H1 (cell line): ENCODE results near the gene RICTOR. TPM values are rescaled to one million over a fixed set of nuclear protein-coding genes. Genes with fewer than 3 reads are reported as not detected.

Source experiments
- CTCF ChIA-PET: fragments of 300-600 bp; sonication (Branson Sonifier 250); formaldehyde crosslinking; loops from one replicate; lab custom pipeline; 2021; ENCODE audit not compliant: partially characterized antibody; lab: Charles Lee
- POLR2A ChIA-PET: fragments of 300-600 bp; sonication (Branson Sonifier 250); formaldehyde crosslinking; loops from one replicate; lab custom pipeline; 2021; ENCODE audit warnings: inconsistent platforms; ENCODE audit not compliant: partially characterized antibody; lab: Charles Lee
- DNase-seq, 2 experiments: peaks; one replicate each; pipeline versions ENCODE4 v3.0.0 to v3.0.0-alpha.2; 2010 to 2022; ENCODE audit warnings: low spot score in 2 of 2, low read depth in 1 of 2, mixed read lengths in 1 of 2
- FAIRE-seq: peaks from 2 replicates; lab custom pipeline; 2011; peaks lifted over from hg19 to GRCh38; lab: Jason Lieb, UNC
- H2AFZ ChIP-seq: 2 replicates; pipeline ENCODE4 v1.8.1; 2012; ENCODE audit warnings: low read length, inconsistent platforms
- H2AK5ac ChIP-seq: 2 replicates; pipeline ENCODE4 v1.6.1; 2013; ENCODE audit warnings: low read depth, low read length
- H2BK120ac ChIP-seq: replicated peaks from 2 replicates; pipeline ENCODE3; 2013; ENCODE audit warnings: low read depth, low read length, inconsistent platforms
- H2BK12ac ChIP-seq: 2 replicates; pipeline ENCODE4 v1.6.1; 2013; ENCODE audit warnings: low read depth, low read length
- H2BK15ac ChIP-seq: 2 replicates; pipeline ENCODE4 v1.6.1; 2013; ENCODE audit warnings: low read length
- H2BK20ac ChIP-seq: 2 replicates; pipeline ENCODE4 v1.6.1; 2013; ENCODE audit warnings: low read length
- H2BK5ac ChIP-seq: 2 replicates; pipeline ENCODE4 v1.6.1; 2013; ENCODE audit warnings: low read depth, low read length
- H3K14ac ChIP-seq: 2 replicates; pipeline ENCODE4 v1.6.1; 2013; ENCODE audit warnings: inconsistent platforms; ENCODE audit not compliant: insufficient read length
- H3K18ac ChIP-seq: 2 replicates; pipeline ENCODE4 v1.6.1; 2013; ENCODE audit warnings: low read length; ENCODE audit errors: extremely low read depth
- H3K23ac ChIP-seq: 2 replicates; pipeline ENCODE4 v1.6.1; 2013; ENCODE audit warnings: inconsistent platforms; ENCODE audit not compliant: insufficient read length
- H3K23me2 ChIP-seq: 2 replicates; pipeline ENCODE4 v1.6.1; 2013; ENCODE audit warnings: low read depth, low read length
- H3K27ac ChIP-seq: 2 replicates; pipeline ENCODE4 v1.6.1; 2011; ENCODE audit warnings: low read depth, low read length, inconsistent platforms
- H3K27me3 ChIP-seq, 4 experiments: replicated peaks in 1 of 4; 1 replicate in 1 of 4; 2 replicates in 3 of 4; pipeline versions ENCODE4 v1.6.1 to v1.8.1; 2011 to 2013; ENCODE audit warnings: low read length in 3 of 4, mild to moderate bottlenecking in 3 of 4, inconsistent platforms in 2 of 4, mixed read lengths in 2 of 4, moderate library complexity in 1 of 4; ENCODE audit not compliant: control insufficient read depth in 3 of 4, insufficient read depth in 3 of 4; ENCODE audit errors: extremely low read depth in 1 of 4
- H3K36me3 ChIP-seq, 4 experiments: 2 replicates each; pipeline versions ENCODE4 v1.6.1 to v1.8.1; 2011 to 2013; ENCODE audit warnings: mild to moderate bottlenecking in 4 of 4, low read length in 3 of 4, moderate library complexity in 2 of 4, control low read depth in 1 of 4, inconsistent platforms in 1 of 4; ENCODE audit not compliant: insufficient read depth in 4 of 4, control insufficient read depth in 2 of 4
- H3K4ac ChIP-seq: replicated peaks from 2 replicates; pipeline ENCODE3; 2013; ENCODE audit warnings: low read length, low read depth, mixed read lengths, inconsistent platforms; ENCODE audit not compliant: insufficient read length
- H3K4me1 ChIP-seq, 4 experiments: replicated peaks in 1 of 4; 1 replicate in 1 of 4; 2 replicates in 3 of 4; pipeline versions ENCODE4 v1.6.1 to v1.8.1; 2011 to 2013; ENCODE audit warnings: low read length in 3 of 4, inconsistent platforms in 2 of 4, mixed read lengths in 1 of 4; ENCODE audit not compliant: insufficient read depth in 4 of 4, control insufficient read depth in 3 of 4
- H3K4me2 ChIP-seq, 2 experiments: 2 replicates each; pipeline versions ENCODE4 v1.6.1 to v1.8.1; 2011 to 2013; ENCODE audit warnings: low read depth in 2 of 2, low read length in 2 of 2, control low read depth in 1 of 2, inconsistent platforms in 1 of 2, mild to moderate bottlenecking in 1 of 2; ENCODE audit not compliant: insufficient read depth in 1 of 2
- H3K4me3 ChIP-seq, 4 experiments: fragments of 200-600, 300-600 bp in 1 of 4; sonication (generic), shearing (Covaris generic), sonication (Bioruptor Twin) in 1 of 4; 2 replicates each; pipeline versions ENCODE4 v1.5.1 to v1.8.1; 2011 to 2016; ENCODE audit warnings: low read length in 4 of 4, low read depth in 3 of 4, control low read depth in 2 of 4, inconsistent platforms in 2 of 4, mild to moderate bottlenecking in 2 of 4, mixed read lengths in 1 of 4, moderate library complexity in 1 of 4; ENCODE audit not compliant: insufficient read depth in 2 of 4; ENCODE audit errors: extremely low read depth in 1 of 4
- H3K56ac ChIP-seq: replicated peaks from 2 replicates; pipeline ENCODE3; 2013; ENCODE audit warnings: low read depth, mild to moderate bottlenecking, mixed read lengths, low read length, inconsistent platforms; ENCODE audit not compliant: insufficient read length
- H3K79me1 ChIP-seq: 2 replicates; pipeline ENCODE4 v1.6.1; 2013; ENCODE audit warnings: low read depth, low read length, control low read depth
- H3K79me2 ChIP-seq, 2 experiments: 2 replicates each; pipeline versions ENCODE4 v1.6.1 to v1.8.1; 2012 to 2013; ENCODE audit warnings: low read length in 2 of 2, mild to moderate bottlenecking in 2 of 2, inconsistent platforms in 1 of 2; ENCODE audit not compliant: insufficient read depth in 2 of 2, control insufficient read depth in 1 of 2
- H3K9ac ChIP-seq, 4 experiments: replicated peaks in 1 of 4; 1 replicate in 1 of 4; 2 replicates in 3 of 4; pipeline versions ENCODE4 v1.6.1 to v1.8.1; 2011 to 2013; ENCODE audit warnings: low read depth in 3 of 4, low read length in 3 of 4, control low read depth in 2 of 4, mild to moderate bottlenecking in 2 of 4, moderate library complexity in 2 of 4, inconsistent platforms in 1 of 4; ENCODE audit errors: extremely low read depth in 1 of 4
- H3K9me3 ChIP-seq, 2 experiments: 2 replicates each; pipeline versions ENCODE4 v1.6.1 to v1.8.1; 2012 to 2013; ENCODE audit warnings: mild to moderate bottlenecking in 2 of 2, moderate library complexity in 2 of 2, control low read depth in 1 of 2, inconsistent platforms in 1 of 2, low read depth in 1 of 2, low read length in 1 of 2, mixed read lengths in 1 of 2; ENCODE audit not compliant: insufficient read depth in 2 of 2
- H4K20me1 ChIP-seq, 2 experiments: replicated peaks in 1 of 2; 2 replicates each; pipeline versions ENCODE3 to v1.8.1; 2011 to 2013; ENCODE audit warnings: inconsistent platforms in 2 of 2, low read length in 2 of 2, mild to moderate bottlenecking in 1 of 2; ENCODE audit not compliant: insufficient read depth in 2 of 2, control insufficient read depth in 1 of 2
- H4K5ac ChIP-seq: 2 replicates; pipeline ENCODE4 v1.6.1; 2013; ENCODE audit warnings: low read length, low read depth, mixed read lengths, inconsistent platforms; ENCODE audit not compliant: insufficient read length
- H4K8ac ChIP-seq: 2 replicates; pipeline ENCODE4 v1.8.0; 2013; ENCODE audit warnings: mild to moderate bottlenecking, moderate library complexity, low read length, inconsistent platforms; ENCODE audit not compliant: insufficient read depth; ENCODE audit errors: extremely low read depth
- H4K91ac ChIP-seq: replicated peaks from 2 replicates; pipeline ENCODE3; 2013; ENCODE audit warnings: low read length, mixed read lengths, inconsistent platforms; ENCODE audit not compliant: insufficient read length
- BRCA1 ChIP-seq: IDR thresholded peaks from 2 replicates; pipeline ENCODE4 v1.6.1; 2012; ENCODE audit warnings: low read depth, low read length, improper control_type of control experiment
- CBX8 ChIP-seq: fragments of 300-800, 300-1000 bp; sonication (generic); IDR thresholded peaks from 2 replicates; pipeline ENCODE4 v1.7.1; 2016; ENCODE audit warnings: low read depth, low read length, borderline replicate concordance
- CEBPB ChIP-seq: IDR thresholded peaks from 2 replicates; pipeline ENCODE4 v1.6.1; 2012; ENCODE audit warnings: low read depth, low read length
- CHD2 ChIP-seq: IDR thresholded peaks from 2 replicates; pipeline ENCODE4 v1.6.1; 2012; ENCODE audit warnings: low read length, improper control_type of control experiment
- GABPA ChIP-seq: IDR thresholded peaks from 2 replicates; pipeline ENCODE4 v1.6.1; 2011; ENCODE audit warnings: mild to moderate bottlenecking, low read length, moderate library complexity, borderline replicate concordance; ENCODE audit not compliant: insufficient read depth
- JUND ChIP-seq: IDR thresholded peaks from 2 replicates; pipeline ENCODE4 v1.6.1; 2011; ENCODE audit warnings: mild to moderate bottlenecking, improper control_type of control experiment, low read length
- SIRT6 ChIP-seq: IDR thresholded peaks from one replicate; pipeline ENCODE4 v1.7.1; 2012; ENCODE audit warnings: low read length, inconsistent platforms
- SP2 ChIP-seq: IDR thresholded peaks from 2 replicates; pipeline ENCODE4 v1.6.1; 2012; ENCODE audit warnings: mild to moderate bottlenecking, low read length, inconsistent platforms
- SP4 ChIP-seq: IDR thresholded peaks from 2 replicates; pipeline ENCODE4 v1.6.1; 2012; ENCODE audit warnings: low read length, inconsistent platforms
- TAF7 ChIP-seq: optimal IDR thresholded peaks from 2 replicates; pipeline ENCODE3; 2011; ENCODE audit warnings: low read depth, mild to moderate bottlenecking, inconsistent platforms, low read length, moderate library complexity, borderline replicate concordance
- WGBS, 2 experiments: shearing (Covaris generic) in 1 of 2; methylation state at CpG; one replicate each; pipeline versions ENCODE4 v1.1.6 to v1.1.7; 2013 to 2015; ENCODE audit warnings: low lambda C conversion rate in 2 of 2, mixed read lengths in 2 of 2, inconsistent platforms in 1 of 2, low coverage in 1 of 2, missing lambda C conversion rate in 1 of 2; ENCODE audit not compliant: insufficient replicate concordance in 2 of 2, insufficient coverage in 1 of 2, insufficient read length in 1 of 2; ENCODE audit errors: extremely low coverage in 1 of 2, missing lambda C conversion rate in 1 of 2; 5-methylcytosine and 5-hydroxymethylcytosine counted together
- polyA plus RNA-seq, 7 experiments: library from polyadenylated mRNA; depleted of rRNA in 3 of 7; stranded (reverse) in 5 of 7; unstranded in 2 of 7; fragments of >200 nt in 5 of 7; fragments of 200-250 nt in 2 of 7; gene quantifications; 1 replicate in 5 of 7; 2 replicates in 1 of 7; 4 replicates in 1 of 7; pipeline versions ENCODE4 v1.2.1 to v1.2.3, GENCODE V29; 2011 to 2013; ENCODE audit warnings: missing spikeins in 2 of 7, mixed read lengths in 2 of 7
- total RNA-seq: library from RNA; stranded (reverse); fragmentation: NEBNext Ultra II Directional; extraction: Animal tissue kit (Norgen Biotek cat#: 25700); gene quantifications from 2 replicates; pipeline ENCODE4 v1.2.1, GENCODE V29; 2021
- TF ChIP-seq, protein P1 (sequence below), 3 experiments: IDR thresholded peaks; 1 replicate in 2 of 3; 2 replicates in 1 of 3; pipeline versions ENCODE4 v1.5.1 to v1.6.1; 2011; ENCODE audit warnings: low read length in 3 of 3, mild to moderate bottlenecking in 3 of 3, inconsistent platforms in 2 of 3, low read depth in 1 of 3, moderate library complexity in 1 of 3; ENCODE audit not compliant: insufficient read depth in 1 of 3; ENCODE audit errors: control extremely low read depth in 1 of 3

The RICTOR gene
- total and polyA plus RNA-seq, 2 of the 8 experiments (the other 6 are each of a cell fraction or from before 2014, with no cell fraction given) = 4.3 to 26.6 TPM

DNA sequence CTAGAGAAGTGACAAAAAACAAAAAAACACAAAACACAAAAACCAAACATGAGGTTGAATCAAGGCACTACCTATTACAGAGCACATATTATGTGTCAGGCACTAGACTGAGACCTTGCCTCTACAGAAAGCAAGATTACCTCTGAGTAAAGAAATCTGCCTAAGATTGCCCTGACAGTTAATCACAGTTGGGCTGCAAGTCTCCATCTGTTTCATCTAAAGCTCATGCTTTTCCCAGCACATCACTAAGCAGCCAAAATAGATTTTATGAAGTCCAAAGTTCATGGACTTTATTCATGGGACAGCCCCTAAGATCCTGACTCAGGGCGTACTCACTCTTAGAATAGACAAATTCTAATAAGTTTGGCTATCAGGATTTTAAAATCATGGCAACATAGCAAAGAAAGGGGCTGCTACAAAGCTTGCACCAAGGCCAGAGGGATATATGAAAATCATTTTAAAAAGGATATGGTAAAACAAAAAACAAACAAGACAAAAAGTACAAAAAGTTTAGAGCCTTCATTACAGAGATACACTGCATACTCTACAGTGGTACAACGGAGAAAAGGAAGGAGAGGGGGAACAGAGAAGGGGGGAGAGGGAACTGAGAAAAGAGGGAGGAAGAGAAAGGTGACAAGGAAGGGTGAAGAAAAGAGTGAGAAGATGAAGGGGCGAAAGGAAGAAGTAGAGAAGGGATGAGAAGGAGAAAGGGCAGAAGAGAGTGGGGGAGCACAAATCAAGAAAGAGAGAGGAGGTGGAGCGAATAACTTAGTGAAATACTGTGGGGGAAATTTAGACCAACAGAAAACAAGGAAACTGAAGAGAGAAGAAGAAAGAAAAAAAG lies 58.2 kb downstream of the RICTOR start:
- no peak overlapping the region; a peak in 1 of 7 replicates for H3K9ac ChIP-seq
- 81 to 100% methylated on average over 1 to 4 of the region's 4 CpGs for WGBS, 2 experiments
- H3K27ac ChIP-seq = no peak overlapping the region
- POLR2A ChIA-PET = no interaction called here
- no peak overlapping the region for H3K4me3 ChIP-seq
- H3K4ac ChIP-seq = no peak overlapping the region
- no peak overlapping the region for H2AFZ ChIP-seq
- no peak overlapping the region for H3K14ac ChIP-seq
- no peak overlapping the region for H3K4me2 ChIP-seq
- DNase-seq (no peak), FAIRE-seq (no peak)
- H3K56ac ChIP-seq = no peak overlapping the region
- H3K9me3 ChIP-seq = peaks cover 18 to 23% of the 10 kb centered on the region in 2 experiments
- no peaks in the 10 kb centered on the region for H3K27me3 ChIP-seq
- CTCF ChIA-PET = interaction anchor here (0.8 to 2.1 kb wide), 2 partner anchors 9 to 64 kb away, joined by 3 to 6 read pairs; no protein-coding TSS in a partner anchor
- H4K20me1 ChIP-seq = no peaks in the 10 kb centered on the region
- peaks cover 0 to 4% of the 10 kb centered on the region in 2 experiments; a peak in 2 of 4 replicates for H3K79me2 ChIP-seq
- H4K5ac ChIP-seq = no peak overlapping the region
- no peak overlapping the region for H4K8ac ChIP-seq
- no peak overlapping the region for H3K18ac ChIP-seq
- H2BK120ac ChIP-seq = no peak overlapping the region
- no peak overlapping the region for H2BK12ac ChIP-seq
- H3K36me3 ChIP-seq = peaks cover 0 to 29% (median 6%) of the 10 kb centered on the region in 4 experiments; a peak in 3 of 8 replicates
- no peak overlapping the region for H2BK15ac ChIP-seq
- H2AK5ac ChIP-seq = no peak overlapping the region
- no peak overlapping the region for H4K91ac ChIP-seq
- H3K4me1 ChIP-seq = no peaks in the 10 kb centered on the region
- no peaks in the 10 kb centered on the region for H3K23me2 ChIP-seq
- no peak overlapping the region for H3K23ac ChIP-seq
- H3K79me1 ChIP-seq = no peaks in the 10 kb centered on the region
- no peak overlapping the region for H2BK20ac ChIP-seq
- H2BK5ac ChIP-seq = no peak overlapping the region
- TF ChIP-seq GABPA (no peak), CEBPB (no peak), CHD2 (no peak), BRCA1 (no peak), SP2 (no peak), TAF7 (no peak), CBX8 (no peak), JUND (no peak), SIRT6 (no peak), SP4 (no peak)
- TF ChIP-seq, protein P1, sequence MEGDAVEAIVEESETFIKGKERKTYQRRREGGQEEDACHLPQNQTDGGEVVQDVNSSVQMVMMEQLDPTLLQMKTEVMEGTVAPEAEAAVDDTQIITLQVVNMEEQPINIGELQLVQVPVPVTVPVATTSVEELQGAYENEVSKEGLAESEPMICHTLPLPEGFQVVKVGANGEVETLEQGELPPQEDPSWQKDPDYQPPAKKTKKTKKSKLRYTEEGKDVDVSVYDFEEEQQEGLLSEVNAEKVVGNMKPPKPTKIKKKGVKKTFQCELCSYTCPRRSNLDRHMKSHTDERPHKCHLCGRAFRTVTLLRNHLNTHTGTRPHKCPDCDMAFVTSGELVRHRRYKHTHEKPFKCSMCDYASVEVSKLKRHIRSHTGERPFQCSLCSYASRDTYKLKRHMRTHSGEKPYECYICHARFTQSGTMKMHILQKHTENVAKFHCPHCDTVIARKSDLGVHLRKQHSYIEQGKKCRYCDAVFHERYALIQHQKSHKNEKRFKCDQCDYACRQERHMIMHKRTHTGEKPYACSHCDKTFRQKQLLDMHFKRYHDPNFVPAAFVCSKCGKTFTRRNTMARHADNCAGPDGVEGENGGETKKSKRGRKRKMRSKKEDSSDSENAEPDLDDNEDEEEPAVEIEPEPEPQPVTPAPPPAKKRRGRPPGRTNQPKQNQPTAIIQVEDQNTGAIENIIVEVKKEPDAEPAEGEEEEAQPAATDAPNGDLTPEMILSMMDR (IDR thresholded peaks at IDR 0.05; ENCODE audit: control extremely low read depth in 1 of 3, insufficient read depth in 1 of 3, low read depth in 1 of 3, low read length in 3 of 3) = no peak
